ENCODE measurements around the gene GALNT17. TPM values are rescaled to one million over a fixed set of nuclear protein-coding genes. Genes with fewer than 3 reads are reported as not detected.

GALNT17 gene
- total and polyA plus RNA-seq, 5 donors: 0.71 to 9.0 (median 5.2) TPM

DNA sequence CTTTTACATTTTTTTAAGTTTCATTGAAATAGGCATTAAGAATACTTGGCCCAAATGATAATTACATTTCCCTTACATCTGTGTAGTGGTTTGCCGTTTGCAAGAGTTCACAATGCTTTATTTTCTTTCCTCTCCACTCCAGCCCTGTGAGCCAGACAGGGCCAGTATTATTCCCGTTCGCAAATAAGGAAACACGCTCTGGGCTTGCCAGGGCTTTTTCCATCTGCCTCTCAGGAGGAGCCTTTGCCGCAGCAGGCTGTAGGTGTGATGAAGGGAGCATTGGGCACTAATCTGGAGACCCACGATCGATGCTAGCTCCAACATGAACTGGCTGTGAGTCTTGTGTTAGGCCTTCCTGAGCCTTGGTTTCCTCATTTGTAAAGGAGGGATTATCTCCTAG lies 154.4 kb downstream of the GALNT17 start:
- no peaks in the 10 kb centered on the region for H3K27me3 ChIP-seq (ENCODE audit: control insufficient read depth, insufficient read depth)
- DNase-seq: no peak
- H3K9me3 ChIP-seq (ENCODE audit: control insufficient read depth, low read length): no peaks in the 10 kb centered on the region
- intact Hi-C loops (cut with DNase I): no loop called here
- H3K27ac ChIP-seq (ENCODE audit: low read length): no peak overlapping the region
- H3K4me1 ChIP-seq (ENCODE audit: control insufficient read depth, insufficient read depth, low read length): no peaks in the 10 kb centered on the region
- ATAC-seq: no peak
- WGBS: 72% methylated on average over 7 of the region's 7 CpGs
- no peak overlapping the region for H3K4me3 ChIP-seq (ENCODE audit: low read length)

GRCh38 chr7:71286924-71287323 lies 155.0 kb downstream of the GALNT17 start:
- Histone ChIP-seq H3K4me3 (ENCODE audit: low read length) (no peak overlapping the region), H3K27ac (ENCODE audit: low read length) (no peak overlapping the region), H3K4me1 (ENCODE audit: control insufficient read depth, insufficient read depth, low read length) (no peaks in the 10 kb centered on the region), H3K27me3 (ENCODE audit: control insufficient read depth, insufficient read depth) (no peaks in the 10 kb centered on the region), H3K9me3 (ENCODE audit: control insufficient read depth, low read length) (no peaks in the 10 kb centered on the region)
- ATAC-seq (no peak), DNase-seq (no peak)
- intact Hi-C loops (cut with DNase I): no loop called here
- WGBS: 76% methylated on average over 9 of the region's 9 CpGs

GRCh38 chr7:71290452-71290851 lies 158.5 kb downstream of the GALNT17 start:
- ATAC-seq (no peak), DNase-seq (no peak)
- no peaks in the 10 kb centered on the region for H3K4me1 ChIP-seq (ENCODE audit: control insufficient read depth, insufficient read depth, low read length)
- H3K27me3 ChIP-seq (ENCODE audit: control insufficient read depth, insufficient read depth): no peaks in the 10 kb centered on the region
- H3K4me3 ChIP-seq (ENCODE audit: low read length): no peak overlapping the region
- H3K9me3 ChIP-seq (ENCODE audit: control insufficient read depth, low read length): no peaks in the 10 kb centered on the region
- H3K27ac ChIP-seq (ENCODE audit: low read length): no peak overlapping the region
- WGBS: 57% methylated on average over 4 of the region's 4 CpGs
- intact Hi-C loops (cut with DNase I): no loop called here

GRCh38 chr7:71298378-71298777 lies 166.4 kb downstream of the GALNT17 start:
- Histone ChIP-seq H3K27ac (ENCODE audit: low read length) (no peak overlapping the region), H3K4me1 (ENCODE audit: control insufficient read depth, insufficient read depth, low read length) (no peaks in the 10 kb centered on the region), H3K9me3 (ENCODE audit: control insufficient read depth, low read length) (no peaks in the 10 kb centered on the region), H3K4me3 (ENCODE audit: low read length) (no peak overlapping the region), H3K27me3 (ENCODE audit: control insufficient read depth, insufficient read depth) (no peaks in the 10 kb centered on the region)
- intact Hi-C loops (cut with DNase I): no loop called here
- DNase-seq: no peak
- WGBS: 80% methylated on average over 6 of the region's 6 CpGs
- ATAC-seq: no peak

DNA sequence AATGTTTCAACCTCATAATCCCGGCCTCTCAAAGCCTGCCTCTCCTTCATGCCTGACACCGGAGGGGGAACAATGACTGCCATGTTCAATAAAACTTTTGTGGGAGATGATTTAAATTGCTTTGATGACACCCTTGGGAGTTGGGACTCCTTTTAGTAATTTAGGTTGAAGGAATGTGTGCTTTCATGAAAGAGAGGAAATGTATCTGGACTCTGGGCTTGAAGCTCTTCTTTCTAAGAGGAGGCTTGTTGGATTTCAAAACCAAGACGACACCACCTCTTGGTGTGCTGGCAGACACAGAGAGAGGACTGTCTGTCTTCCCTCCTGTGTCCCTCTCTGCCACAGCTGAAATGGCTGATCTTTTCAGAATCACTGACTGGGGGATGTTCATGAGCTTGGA lies 168.1 kb downstream of the GALNT17 start:
- no peaks in the 10 kb centered on the region for H3K9me3 ChIP-seq (ENCODE audit: control insufficient read depth, low read length)
- no peak overlapping the region for H3K27ac ChIP-seq (ENCODE audit: low read length)
- 75% methylated on average over 3 of the region's 3 CpGs for WGBS
- H3K27me3 ChIP-seq (ENCODE audit: control insufficient read depth, insufficient read depth): no peaks in the 10 kb centered on the region
- intact Hi-C loops (cut with DNase I): no loop called here
- no peak overlapping the region for H3K4me3 ChIP-seq (ENCODE audit: low read length)
- DNase-seq: no peak
- ATAC-seq: no peak
- no peaks in the 10 kb centered on the region for H3K4me1 ChIP-seq (ENCODE audit: control insufficient read depth, insufficient read depth, low read length)

DNA sequence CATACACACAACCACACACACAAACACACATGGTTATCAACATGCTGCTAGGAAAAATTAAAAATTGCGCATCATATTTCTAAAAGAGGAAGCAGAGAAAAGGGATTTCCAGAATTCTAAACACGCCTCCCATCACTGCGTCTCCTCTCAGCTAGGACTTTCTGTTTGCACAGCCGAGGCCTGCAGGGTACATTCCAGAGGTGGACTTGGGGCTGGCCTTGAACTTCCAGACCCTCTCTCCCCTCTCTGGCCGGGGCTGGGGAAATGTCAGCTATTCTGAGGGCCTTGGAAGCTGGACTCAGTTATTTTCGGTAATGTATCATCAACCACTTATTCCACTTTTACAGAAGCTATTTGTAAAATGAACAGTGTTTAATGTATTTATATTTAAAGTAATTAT lies 168.7 kb downstream of the GALNT17 start:
- Histone ChIP-seq H3K27me3 (ENCODE audit: control insufficient read depth, insufficient read depth) (no peaks in the 10 kb centered on the region), H3K4me1 (ENCODE audit: control insufficient read depth, insufficient read depth, low read length) (no peaks in the 10 kb centered on the region), H3K27ac (ENCODE audit: low read length) (no peak overlapping the region), H3K9me3 (ENCODE audit: control insufficient read depth, low read length) (no peaks in the 10 kb centered on the region), H3K4me3 (ENCODE audit: low read length) (no peak overlapping the region)
- intact Hi-C loops (cut with DNase I): no loop called here
- 63% methylated on average over 6 of the region's 6 CpGs for WGBS
- DNase-seq (no peak), ATAC-seq (no peak)

DNA sequence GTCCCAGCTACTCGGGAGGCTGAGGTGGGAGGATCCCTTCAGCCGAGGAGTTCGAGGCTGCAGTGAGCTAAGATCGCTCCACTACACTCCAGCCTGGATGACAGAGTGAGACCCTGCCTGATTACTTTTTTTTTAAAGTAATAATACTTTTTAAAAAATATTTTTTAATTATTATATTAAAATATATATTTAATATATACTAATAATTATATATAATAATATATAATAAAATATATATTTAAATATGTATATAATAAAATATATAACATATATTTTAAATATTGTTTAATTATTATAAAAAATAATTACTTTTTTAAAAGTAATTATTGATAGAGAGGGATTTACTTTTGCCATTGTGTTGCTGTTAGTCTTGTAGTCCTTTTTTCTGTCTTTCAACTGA lies 169.2 kb downstream of the GALNT17 start:
- no peak overlapping the region for H3K27ac ChIP-seq (ENCODE audit: low read length)
- H3K9me3 ChIP-seq (ENCODE audit: control insufficient read depth, low read length): no peaks in the 10 kb centered on the region
- DNase-seq: no peak
- 82% methylated on average over 4 of the region's 4 CpGs for WGBS
- ATAC-seq: no peak
- no peaks in the 10 kb centered on the region for H3K4me1 ChIP-seq (ENCODE audit: control insufficient read depth, insufficient read depth, low read length)
- H3K27me3 ChIP-seq (ENCODE audit: control insufficient read depth, insufficient read depth): no peaks in the 10 kb centered on the region
- intact Hi-C loops (cut with DNase I): no loop called here
- no peak overlapping the region for H3K4me3 ChIP-seq (ENCODE audit: low read length)

GRCh38 chr7:71303566-71303965 lies 171.6 kb downstream of the GALNT17 start:
- intact Hi-C loops (cut with DNase I): no loop called here
- ATAC-seq: no peak
- Histone ChIP-seq H3K9me3 (ENCODE audit: control insufficient read depth, low read length) (no peaks in the 10 kb centered on the region), H3K27ac (ENCODE audit: low read length) (no peak overlapping the region), H3K4me3 (ENCODE audit: low read length) (no peak overlapping the region), H3K27me3 (ENCODE audit: control insufficient read depth, insufficient read depth) (no peaks in the 10 kb centered on the region), H3K4me1 (ENCODE audit: control insufficient read depth, insufficient read depth, low read length) (no peaks in the 10 kb centered on the region)
- 45% methylated on average over 6 of the region's 6 CpGs for whole genome bisulfite sequencing
- DNase-seq: no peak

DNA sequence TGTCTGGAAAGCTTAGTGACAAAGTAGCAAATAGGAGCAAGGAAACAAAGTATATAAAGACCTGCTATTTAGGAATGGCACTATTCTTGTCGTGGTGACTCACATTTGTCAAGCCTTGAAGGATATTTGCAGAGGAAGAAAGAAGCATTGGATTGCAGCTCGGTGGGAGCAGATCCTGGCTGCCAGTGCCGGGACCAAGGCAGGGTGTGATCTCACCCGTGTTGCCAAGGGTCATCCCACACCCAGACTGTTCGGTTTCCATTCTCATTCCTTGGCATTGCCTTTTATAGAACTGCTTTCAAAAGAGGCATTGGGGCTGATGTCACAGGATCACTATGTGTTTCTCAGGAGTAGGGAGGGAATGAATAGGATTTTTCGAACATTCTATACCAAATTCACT lies 176.2 kb downstream of the GALNT17 start:
- Histone ChIP-seq H3K4me3 (ENCODE audit: low read length) (no peak overlapping the region), H3K9me3 (ENCODE audit: control insufficient read depth, low read length) (no peaks in the 10 kb centered on the region), H3K27ac (ENCODE audit: low read length) (peak overlapping the region; percentile 37), H3K4me1 (ENCODE audit: control insufficient read depth, insufficient read depth, low read length) (no peaks in the 10 kb centered on the region), H3K27me3 (ENCODE audit: control insufficient read depth, insufficient read depth) (no peaks in the 10 kb centered on the region)
- DNase-seq: peak in 1 of 3 donors; percentile 48
- 28% methylated on average over 6 of the region's 6 CpGs for WGBS
- ATAC-seq: peak; percentile 56 to 81
- intact Hi-C loops (cut with DNase I): no loop called here

GRCh38 chr7:71311576-71311975 lies 179.6 kb downstream of the GALNT17 start:
- DNase-seq (no peak), ATAC-seq (no peak)
- WGBS: 67% methylated on average over 2 of the region's 2 CpGs
- H3K9me3 ChIP-seq (ENCODE audit: control insufficient read depth, low read length): no peaks in the 10 kb centered on the region
- H3K27ac ChIP-seq (ENCODE audit: low read length): no peak overlapping the region
- H3K27me3 ChIP-seq (ENCODE audit: control insufficient read depth, insufficient read depth): no peaks in the 10 kb centered on the region
- H3K4me1 ChIP-seq (ENCODE audit: control insufficient read depth, insufficient read depth, low read length): no peaks in the 10 kb centered on the region
- intact Hi-C loops (cut with DNase I): no loop called here
- H3K4me3 ChIP-seq (ENCODE audit: low read length): no peak overlapping the region

- no peak for DNase-seq
- no peaks in the 10 kb centered on the region for H3K27me3 ChIP-seq (ENCODE audit: control insufficient read depth, insufficient read depth)
- whole genome bisulfite sequencing: 93% methylated on average over 3 of the region's 3 CpGs
- H3K4me3 ChIP-seq (ENCODE audit: low read length): no peak overlapping the region
- intact Hi-C loops (cut with DNase I): no loop called here
- no peak overlapping the region for H3K27ac ChIP-seq (ENCODE audit: low read length)
- H3K4me1 ChIP-seq (ENCODE audit: control insufficient read depth, insufficient read depth, low read length): no peaks in the 10 kb centered on the region
- no peak for ATAC-seq
- H3K9me3 ChIP-seq (ENCODE audit: control insufficient read depth, low read length): no peaks in the 10 kb centered on the region
These were observed 181.0 kb downstream of the GALNT17 start for GRCh38 chr7:71312755-71313490.

DNA sequence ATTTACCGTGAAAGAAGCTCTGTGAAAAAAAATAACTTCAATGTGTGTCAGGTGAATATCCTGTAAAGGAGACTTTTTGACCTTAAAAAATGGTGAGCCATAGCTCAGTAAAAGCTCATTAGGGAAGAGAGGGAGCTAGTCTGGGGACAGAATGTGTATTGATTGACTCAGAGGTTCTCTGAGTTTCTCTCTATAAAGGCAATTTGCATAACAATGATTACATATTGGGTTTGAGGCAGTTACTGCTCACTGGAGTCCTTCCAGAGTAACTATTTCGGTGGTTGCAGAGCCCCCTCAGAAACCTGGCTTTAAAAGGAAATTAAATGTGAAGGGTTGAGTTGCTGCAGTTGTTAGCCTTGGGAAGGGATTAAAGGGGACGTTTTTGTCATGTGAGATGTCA lies 181.6 kb downstream of the GALNT17 start:
- no peaks in the 10 kb centered on the region for H3K4me1 ChIP-seq (ENCODE audit: control insufficient read depth, insufficient read depth, low read length)
- no peaks in the 10 kb centered on the region for H3K9me3 ChIP-seq (ENCODE audit: control insufficient read depth, low read length)
- no peak overlapping the region for H3K27ac ChIP-seq (ENCODE audit: low read length)
- no peak overlapping the region for H3K4me3 ChIP-seq (ENCODE audit: low read length)
- no peak for DNase-seq
- 55% methylated on average over 3 of the region's 3 CpGs for WGBS
- no peaks in the 10 kb centered on the region for H3K27me3 ChIP-seq (ENCODE audit: control insufficient read depth, insufficient read depth)
- intact Hi-C loops (cut with DNase I): no loop called here
- no peak for ATAC-seq
